Measurements from ENCODE around the gene HES5. TPM values are rescaled to one million over a fixed set of nuclear protein-coding genes. Genes with fewer than 3 reads are reported as not detected.
A peak's percentile ranks its signal among the peaks of the same experiment; 100 is the strongest.

Gene HES5
- total RNA-seq, 1 donor from 2014 or later: not detected

DNA sequence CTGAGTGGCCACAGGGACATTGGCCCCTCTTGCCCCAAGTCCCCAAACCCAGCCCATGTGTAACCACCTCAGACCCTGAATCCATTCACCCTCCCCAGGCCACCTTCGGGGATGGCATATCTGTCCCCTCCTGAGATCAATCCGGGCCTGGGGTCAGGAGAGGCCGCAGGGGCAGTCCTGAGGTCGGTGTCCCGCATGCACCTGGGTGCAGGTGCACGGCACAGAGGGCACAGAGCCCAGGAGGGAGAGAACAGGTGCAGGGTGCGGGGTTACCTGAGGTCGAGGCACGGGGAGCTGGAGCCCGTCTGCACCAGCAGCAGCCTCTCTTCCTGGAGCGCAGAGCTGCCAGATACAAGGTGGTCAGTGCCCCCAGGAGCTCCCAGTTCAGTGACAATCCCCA is 20.5 kb downstream of the HES5 start:
- intact Hi-C loops (cut with micrococcal nuclease): no loop called here
- Mint-ChIP-seq H3K4me1 (ENCODE audit: low read depth) (no peaks in the 10 kb centered on the region), H3K4me3 (ENCODE audit: low read depth) (no peak overlapping the region), H3K9me3 (no peaks in the 10 kb centered on the region), H3K27ac (no peak overlapping the region), H3K27me3 (ENCODE audit: low read depth) (no peaks in the 10 kb centered on the region), H3K36me3 (ENCODE audit: low read depth) (peaks cover 27% of the 10 kb centered on the region)
- no peak for DNase-seq (ENCODE audit: low spot score)

DNA sequence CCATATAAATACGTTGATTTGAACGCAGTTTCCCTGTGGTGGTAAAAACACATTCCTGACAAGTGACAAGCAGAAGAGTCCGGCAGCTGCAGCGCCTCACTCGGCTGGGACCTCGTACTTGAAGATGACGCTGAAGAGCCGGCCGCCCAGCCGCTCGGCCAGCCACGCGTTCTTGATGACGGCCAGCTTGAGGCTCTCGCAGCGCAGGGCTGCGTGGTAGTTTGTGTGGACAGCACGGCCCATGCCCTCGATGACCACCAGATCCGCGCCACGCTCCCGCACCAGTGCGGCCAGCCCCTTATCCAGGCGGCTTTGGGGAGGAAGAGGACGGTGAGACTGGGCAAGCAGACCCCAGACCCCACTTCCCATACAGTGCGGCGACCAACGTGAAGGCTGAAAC is 21.3 kb downstream of the HES5 start:
- no peaks in the 10 kb centered on the region for H3K9me3 Mint-ChIP-seq
- no peak overlapping the region for H3K27ac Mint-ChIP-seq
- peaks cover 25% of the 10 kb centered on the region for H3K36me3 Mint-ChIP-seq (ENCODE audit: low read depth)

DNA sequence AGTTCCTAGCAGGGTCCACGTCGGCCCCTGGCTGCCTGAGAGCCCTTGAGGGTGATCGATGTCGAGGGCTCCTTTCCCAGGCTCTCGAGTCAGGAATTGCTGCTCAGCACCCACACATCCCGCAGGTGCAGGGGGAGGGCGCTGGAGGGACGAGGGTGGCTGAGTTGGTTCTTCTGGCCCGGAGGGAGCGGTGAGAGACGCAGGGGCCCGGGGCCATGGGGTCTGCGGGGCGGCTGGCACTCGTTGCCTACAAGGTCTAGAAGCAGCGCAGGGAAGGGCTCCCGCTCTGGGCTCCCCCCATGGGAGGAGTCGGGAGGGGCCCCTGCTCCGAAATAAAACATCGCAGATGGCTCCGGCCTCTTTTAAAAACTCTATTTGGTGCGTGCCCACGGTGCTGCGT is 21.9 kb downstream of the HES5 start:
- Mint-ChIP-seq H3K4me3 (ENCODE audit: low read depth) (no peak overlapping the region), H3K36me3 (ENCODE audit: low read depth) (peaks cover 20% of the 10 kb centered on the region), H3K4me1 (ENCODE audit: low read depth) (no peaks in the 10 kb centered on the region), H3K27me3 (ENCODE audit: low read depth) (no peaks in the 10 kb centered on the region), H3K9me3 (no peaks in the 10 kb centered on the region), H3K27ac (no peak overlapping the region)
- intact Hi-C loops (cut with micrococcal nuclease): no loop called here
- no peak for DNase-seq (ENCODE audit: low spot score)

More for the DNA sequence above, 21.3 kb downstream of the HES5 start:
- Mint-ChIP-seq H3K4me3 (ENCODE audit: low read depth) (no peak overlapping the region), H3K4me1 (ENCODE audit: low read depth) (no peaks in the 10 kb centered on the region), H3K27me3 (ENCODE audit: low read depth) (no peaks in the 10 kb centered on the region)
- DNase-seq (ENCODE audit: low spot score): no peak
- intact Hi-C loops (cut with micrococcal nuclease): no loop called here

DNA sequence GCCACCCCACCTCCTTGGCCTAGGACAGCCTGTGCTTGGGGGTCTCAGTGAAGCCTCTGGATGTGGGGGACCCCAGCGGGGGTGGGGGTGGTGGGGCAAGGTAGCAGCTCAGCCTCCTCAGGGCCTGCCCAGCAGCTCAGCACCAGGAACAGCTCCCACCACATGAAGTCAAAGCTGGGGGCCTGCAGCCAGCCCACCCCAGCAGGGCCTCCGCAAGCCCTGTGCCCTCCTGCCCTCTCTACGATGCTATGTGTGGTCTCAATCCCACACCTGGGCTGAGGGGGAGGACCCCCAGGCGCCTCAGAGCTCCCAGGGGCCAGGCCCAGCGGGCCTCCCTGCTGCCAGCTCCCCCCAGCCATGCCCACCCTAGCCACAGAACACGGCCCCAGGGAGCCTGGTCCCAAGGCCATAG is 22.3 kb downstream of the HES5 start:
- no peaks in the 10 kb centered on the region for H3K9me3 Mint-ChIP-seq
- no peaks in the 10 kb centered on the region for H3K4me1 Mint-ChIP-seq (ENCODE audit: low read depth)
- no peak overlapping the region for H3K27ac Mint-ChIP-seq
- intact Hi-C loops (cut with micrococcal nuclease): no loop called here
- no peak overlapping the region for H3K4me3 Mint-ChIP-seq (ENCODE audit: low read depth)
- no peaks in the 10 kb centered on the region for H3K27me3 Mint-ChIP-seq (ENCODE audit: low read depth)
- no peak for DNase-seq (ENCODE audit: low spot score)
- H3K36me3 Mint-ChIP-seq (ENCODE audit: low read depth): peaks cover 19% of the 10 kb centered on the region

DNA sequence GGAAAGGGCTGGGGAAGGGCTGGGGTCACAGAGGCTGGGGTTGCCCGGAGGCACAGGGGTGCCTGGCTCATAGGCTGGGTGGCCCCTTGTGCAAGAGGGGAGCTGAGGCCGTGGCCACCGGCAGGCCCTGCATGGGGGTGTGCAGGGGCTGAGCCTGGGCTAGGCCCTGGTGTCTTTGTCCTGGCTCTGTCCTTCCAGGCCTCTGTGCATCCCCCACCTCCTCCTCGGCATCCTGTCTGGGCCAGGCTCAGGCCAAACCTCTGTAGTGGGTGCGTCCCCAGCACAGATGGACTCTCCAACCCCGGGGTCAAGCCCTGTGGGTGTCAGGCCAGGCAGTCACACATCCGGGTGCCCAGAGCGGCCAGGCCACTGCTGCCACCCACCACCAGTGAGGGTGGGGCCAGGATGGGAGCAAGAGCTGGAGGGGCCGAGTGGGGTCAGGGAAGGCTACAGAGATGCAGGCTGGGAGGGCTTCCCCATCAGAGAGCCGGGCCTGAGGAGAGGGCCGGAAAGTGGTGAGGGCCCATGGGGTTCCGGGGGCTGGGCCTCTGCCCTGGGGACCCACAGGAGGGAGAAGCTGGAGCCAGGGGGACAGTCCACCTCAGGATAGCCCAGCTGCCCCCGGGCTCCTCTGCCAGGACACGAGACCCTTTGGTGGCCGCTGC is 23.0 kb downstream of the HES5 start:
- Mint-ChIP-seq H3K27me3 (ENCODE audit: low read depth) (no peaks in the 10 kb centered on the region), H3K36me3 (ENCODE audit: low read depth) (peaks cover 19% of the 10 kb centered on the region), H3K4me1 (ENCODE audit: low read depth) (no peaks in the 10 kb centered on the region), H3K27ac (no peak overlapping the region), H3K9me3 (no peaks in the 10 kb centered on the region), H3K4me3 (ENCODE audit: low read depth) (no peak overlapping the region)
- intact Hi-C loops (cut with micrococcal nuclease): no loop called here
- DNase-seq (ENCODE audit: low spot score): no peak

DNA sequence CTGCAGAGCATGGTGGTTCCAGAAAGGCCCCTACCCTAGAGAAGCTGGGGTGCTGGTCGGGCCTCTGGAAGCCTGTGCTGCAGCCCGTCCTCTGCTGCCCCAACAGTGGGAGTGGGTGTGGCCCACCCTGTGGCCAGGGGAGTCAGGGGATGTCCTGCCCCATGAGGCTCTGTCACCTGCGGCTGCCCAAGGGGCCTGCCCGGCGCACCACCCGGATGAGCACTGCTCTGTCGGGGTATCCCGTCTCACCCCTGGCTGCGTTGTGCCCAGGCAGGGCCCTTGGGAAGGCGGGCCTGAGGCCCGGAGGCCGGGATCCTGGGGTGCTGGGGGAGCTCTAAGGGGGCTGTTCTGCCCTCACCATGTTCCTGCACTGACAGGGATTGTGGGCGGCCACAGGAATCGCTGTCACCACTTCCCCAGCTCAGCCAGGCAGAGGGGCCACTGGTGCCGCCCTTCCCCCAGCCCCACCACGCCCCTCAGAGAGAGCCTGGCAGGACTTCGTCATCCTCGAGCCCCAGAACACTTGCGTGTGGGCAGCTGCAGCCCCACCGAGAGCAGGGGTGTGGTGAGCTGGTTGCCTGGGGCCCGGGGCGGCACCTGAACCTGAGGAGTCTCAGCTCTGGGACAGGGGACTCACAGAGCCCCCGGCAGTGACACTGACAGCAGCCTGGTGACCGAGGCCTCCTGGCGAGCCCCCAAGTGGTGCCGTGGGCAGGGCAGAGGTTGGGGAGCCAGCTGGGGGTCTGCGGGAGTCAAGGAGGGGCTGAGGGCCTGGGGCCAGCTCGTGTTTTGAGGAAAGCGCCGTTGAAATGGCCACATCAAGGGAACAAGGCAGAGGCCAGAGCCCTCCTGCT is 23.8 kb downstream of the HES5 start:
- no peaks in the 10 kb centered on the region for H3K4me1 Mint-ChIP-seq (ENCODE audit: low read depth)
- no peak overlapping the region for H3K4me3 Mint-ChIP-seq (ENCODE audit: low read depth)
- peaks cover 13% of the 10 kb centered on the region for H3K36me3 Mint-ChIP-seq (ENCODE audit: low read depth)
- H3K27me3 Mint-ChIP-seq (ENCODE audit: low read depth): no peaks in the 10 kb centered on the region
- no peak overlapping the region for H3K27ac Mint-ChIP-seq
- intact Hi-C loops (cut with micrococcal nuclease): no loop called here
- no peaks in the 10 kb centered on the region for H3K9me3 Mint-ChIP-seq
- no peak for DNase-seq (ENCODE audit: low spot score)

DNA sequence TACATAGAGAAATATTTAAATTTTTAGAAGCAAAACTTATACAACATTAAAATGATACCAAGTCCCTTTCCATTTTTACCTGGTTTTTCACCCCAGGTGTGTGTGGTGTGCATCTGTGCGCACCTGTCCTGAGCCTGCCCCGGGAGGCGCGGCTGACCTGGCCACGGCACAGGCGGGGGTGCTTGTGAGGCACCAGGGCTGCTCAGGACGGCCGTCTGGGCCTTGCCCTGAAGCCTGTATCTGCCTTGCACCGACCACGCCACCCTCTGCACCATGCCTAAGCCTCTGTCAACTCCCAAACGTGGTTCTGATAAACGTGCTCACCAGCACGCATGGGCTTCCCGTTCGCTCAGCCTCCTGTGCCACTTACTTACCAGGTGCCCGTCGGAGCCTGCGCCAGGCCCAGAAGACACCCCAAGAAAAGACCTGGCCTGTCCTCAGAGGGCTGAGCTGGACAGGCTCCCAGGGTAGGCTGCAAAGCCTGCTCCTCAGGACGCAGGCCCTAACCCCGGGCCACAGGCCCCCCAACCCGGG is 24.5 kb downstream of the HES5 start:
- Mint-ChIP-seq H3K27me3 (ENCODE audit: low read depth) (no peaks in the 10 kb centered on the region), H3K36me3 (ENCODE audit: low read depth) (peaks cover 12% of the 10 kb centered on the region), H3K4me1 (ENCODE audit: low read depth) (no peaks in the 10 kb centered on the region), H3K4me3 (ENCODE audit: low read depth) (no peak overlapping the region), H3K9me3 (no peaks in the 10 kb centered on the region), H3K27ac (peak overlapping the region; percentile 26)
- DNase-seq (ENCODE audit: low spot score): no peak
- intact Hi-C loops (cut with micrococcal nuclease): no loop called here

DNA sequence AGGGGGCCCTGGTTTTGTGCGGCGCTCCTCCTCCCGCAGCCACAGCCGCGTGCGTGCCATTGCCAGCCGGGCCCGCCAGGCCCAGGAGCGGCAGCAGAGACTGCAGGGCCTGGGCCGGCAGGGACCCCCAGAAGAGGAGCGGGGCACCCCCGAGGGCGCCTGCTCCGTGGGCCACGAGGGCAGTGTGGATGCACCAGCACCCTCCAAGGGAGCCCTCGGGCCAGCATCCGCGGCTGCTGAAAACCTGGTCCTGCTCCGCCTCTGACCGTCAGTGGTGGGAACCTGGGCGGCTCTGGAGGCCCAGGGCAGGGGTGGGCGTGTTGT is 25.2 kb downstream of the HES5 start:
- Mint-ChIP-seq H3K27ac (no peak overlapping the region), H3K36me3 (ENCODE audit: low read depth) (peaks cover 10% of the 10 kb centered on the region), H3K9me3 (no peaks in the 10 kb centered on the region), H3K27me3 (ENCODE audit: low read depth) (no peaks in the 10 kb centered on the region), H3K4me3 (ENCODE audit: low read depth) (no peak overlapping the region), H3K4me1 (ENCODE audit: low read depth) (peaks cover 6% of the 10 kb centered on the region)
- DNase-seq (ENCODE audit: low spot score): no peak
- intact Hi-C loops (cut with micrococcal nuclease): no loop called here

DNA sequence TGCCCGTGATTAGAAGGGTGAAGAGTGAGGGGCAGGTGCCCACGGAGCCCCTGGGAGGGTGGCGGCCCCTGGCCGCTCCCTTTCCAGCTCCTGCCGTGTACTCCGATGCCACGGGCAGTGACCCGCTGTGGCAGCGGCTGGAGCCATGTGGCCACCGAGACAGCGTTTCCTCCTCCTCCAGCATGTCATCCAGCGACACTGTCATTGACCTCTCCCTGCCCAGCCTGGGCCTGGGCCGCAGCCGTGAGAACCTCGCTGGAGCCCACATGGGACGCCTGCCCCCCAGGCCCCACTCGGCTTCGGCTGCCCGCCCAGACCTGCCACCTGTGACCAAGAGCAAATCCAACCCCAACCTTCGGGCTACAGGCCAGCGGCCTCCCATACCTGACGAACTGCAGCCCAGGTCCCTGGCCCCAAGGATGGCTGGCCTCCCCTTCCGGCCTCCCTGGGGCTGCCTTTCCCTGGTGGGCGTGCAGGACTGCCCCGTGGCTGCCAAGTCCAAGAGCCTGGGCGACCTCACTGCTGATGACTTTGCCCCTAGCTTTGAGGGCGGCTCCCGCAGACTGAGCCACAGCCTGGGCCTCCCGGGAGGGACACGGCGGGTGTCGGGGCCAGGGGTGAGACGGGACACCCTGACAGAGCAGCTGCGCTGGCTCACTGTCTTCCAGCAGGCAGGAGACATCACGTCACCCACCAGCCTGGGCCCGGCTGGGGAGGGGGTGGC is 25.7 kb downstream of the HES5 start:
- Mint-ChIP-seq H3K9me3 (no peaks in the 10 kb centered on the region), H3K4me1 (ENCODE audit: low read depth) (peaks cover 6% of the 10 kb centered on the region), H3K27me3 (ENCODE audit: low read depth) (no peaks in the 10 kb centered on the region), H3K4me3 (ENCODE audit: low read depth) (no peak overlapping the region), H3K36me3 (ENCODE audit: low read depth) (peaks cover 7% of the 10 kb centered on the region), H3K27ac (no peak overlapping the region)
- intact Hi-C loops (cut with micrococcal nuclease): no loop called here
- no peak for DNase-seq (ENCODE audit: low spot score)

DNA sequence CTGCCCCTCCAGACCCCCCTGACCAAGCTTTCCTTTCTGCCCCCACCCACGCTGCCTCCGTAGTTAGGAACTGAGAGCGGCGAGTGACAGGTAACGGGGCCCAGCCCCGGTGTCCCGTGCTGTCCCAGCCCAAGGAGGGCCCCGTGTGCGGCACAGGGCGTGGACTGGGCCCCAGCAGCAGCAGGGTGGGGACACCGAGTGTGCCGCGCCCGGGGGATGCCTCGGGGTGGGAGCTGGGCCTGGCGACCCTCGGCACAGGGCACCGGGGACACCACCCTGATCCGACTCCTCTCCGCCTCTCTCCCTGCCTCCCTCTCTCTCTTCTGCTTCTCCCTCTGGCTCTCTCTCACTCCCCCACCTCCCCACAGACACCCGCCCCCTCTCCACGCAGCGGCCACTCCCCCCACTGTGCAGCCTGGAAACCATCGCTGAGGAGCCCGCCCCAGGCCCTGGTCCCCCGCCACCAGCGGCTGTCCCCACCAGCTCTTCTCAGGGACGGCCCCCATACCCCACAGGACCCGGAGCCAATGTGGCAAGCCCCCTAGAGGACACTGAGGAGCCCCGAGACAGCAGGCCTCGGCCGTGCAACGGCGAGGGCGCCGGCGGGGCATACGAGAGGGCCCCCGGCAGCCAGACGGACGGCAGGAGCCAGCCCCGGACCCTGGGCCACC is 26.4 kb downstream of the HES5 start:
- Mint-ChIP-seq H3K27me3 (ENCODE audit: low read depth) (no peaks in the 10 kb centered on the region), H3K4me3 (ENCODE audit: low read depth) (no peak overlapping the region), H3K9me3 (no peaks in the 10 kb centered on the region), H3K27ac (no peak overlapping the region), H3K4me1 (ENCODE audit: low read depth) (peaks cover 6% of the 10 kb centered on the region), H3K36me3 (ENCODE audit: low read depth) (peaks cover 3% of the 10 kb centered on the region)
- intact Hi-C loops (cut with micrococcal nuclease): no loop called here
- no peak for DNase-seq (ENCODE audit: low spot score)

DNA sequence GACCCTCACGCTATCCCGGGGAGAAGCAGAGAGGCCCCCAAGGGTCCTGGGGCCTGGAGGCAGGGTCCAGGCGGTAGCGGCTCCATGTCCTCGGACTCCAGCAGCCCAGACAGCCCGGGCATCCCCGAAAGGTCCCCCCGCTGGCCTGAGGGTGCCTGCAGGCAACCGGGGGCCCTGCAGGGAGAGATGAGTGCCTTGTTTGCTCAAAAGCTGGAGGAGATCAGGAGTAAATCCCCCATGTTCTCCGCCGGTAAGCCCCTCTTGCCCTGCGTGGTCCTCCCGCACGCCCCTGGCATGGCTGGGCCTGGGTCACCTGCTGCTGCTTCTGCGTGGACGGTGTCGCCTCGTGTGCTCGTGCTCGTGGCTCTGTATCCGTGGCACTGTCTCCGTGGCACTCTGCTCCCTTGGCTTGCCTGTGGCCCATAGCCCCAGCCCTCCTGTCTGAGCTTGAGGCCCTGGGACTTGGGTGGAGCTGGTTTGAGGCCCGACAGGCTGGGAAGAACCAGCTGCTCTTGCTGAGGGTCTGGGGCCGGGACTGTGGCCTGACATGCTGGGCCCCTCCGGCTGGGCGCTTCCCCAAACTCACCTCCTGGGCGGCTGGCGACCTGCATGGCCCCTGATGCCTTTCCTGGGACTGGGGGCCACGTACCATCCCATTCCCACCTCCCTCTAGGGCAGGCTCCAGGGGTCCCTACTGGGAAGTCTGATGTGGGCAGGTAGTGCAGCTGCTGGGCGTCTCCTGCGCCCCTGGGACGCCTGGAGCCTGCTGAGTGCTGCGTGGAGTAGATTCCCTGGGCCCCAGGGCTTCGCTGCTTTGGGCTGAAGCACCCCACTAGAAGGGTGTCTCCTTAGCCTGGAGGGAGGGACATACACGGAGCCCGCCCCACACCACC is 27.2 kb downstream of the HES5 start:
- Mint-ChIP-seq H3K27me3 (ENCODE audit: low read depth) (no peaks in the 10 kb centered on the region), H3K4me1 (ENCODE audit: low read depth) (peaks cover 6% of the 10 kb centered on the region), H3K9me3 (no peaks in the 10 kb centered on the region), H3K27ac (no peak overlapping the region), H3K4me3 (ENCODE audit: low read depth) (no peak overlapping the region), H3K36me3 (ENCODE audit: low read depth) (no peaks in the 10 kb centered on the region)
- DNase-seq (ENCODE audit: low spot score): no peak
- intact Hi-C loops (cut with micrococcal nuclease): no loop called here

DNA sequence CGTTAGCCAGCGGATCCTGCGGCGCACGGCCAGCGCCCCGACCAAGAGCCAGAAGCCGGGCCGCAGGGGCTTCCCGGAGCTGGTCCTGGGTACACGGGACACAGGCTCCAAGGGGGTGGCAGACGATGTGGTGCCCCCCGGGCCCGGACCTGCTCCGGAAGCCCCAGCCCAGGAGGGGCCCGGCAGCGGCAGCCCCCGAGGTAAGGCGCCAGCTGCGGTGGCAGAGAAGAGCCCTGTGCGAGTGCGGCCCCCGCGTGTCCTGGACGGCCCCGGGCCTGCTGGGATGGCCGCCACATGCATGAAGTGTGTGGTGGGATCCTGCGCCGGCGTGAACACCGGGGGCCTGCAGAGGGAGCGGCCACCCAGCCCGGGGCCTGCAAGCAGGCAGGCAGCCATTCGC is 27.9 kb downstream of the HES5 start:
- Mint-ChIP-seq H3K9me3 (no peaks in the 10 kb centered on the region), H3K27ac (no peak overlapping the region), H3K36me3 (ENCODE audit: low read depth) (no peaks in the 10 kb centered on the region), H3K27me3 (ENCODE audit: low read depth) (no peaks in the 10 kb centered on the region), H3K4me1 (ENCODE audit: low read depth) (peaks cover 6% of the 10 kb centered on the region), H3K4me3 (ENCODE audit: low read depth) (no peak overlapping the region)
- DNase-seq (ENCODE audit: low spot score): no peak
- intact Hi-C loops (cut with micrococcal nuclease): no loop called here
